Measurements from ENCODE around the gene AACS. TPM values are rescaled to one million over a fixed set of nuclear protein-coding genes. Genes with fewer than 3 reads are reported as not detected.
A peak's percentile ranks its signal among the peaks of the same experiment; 100 is the strongest.

AACS gene
- total and polyA plus RNA-seq, 9 donors, result 7.5 to 37.8 (median 14.2) TPM

- Histone ChIP-seq H3K27ac (no peak overlapping the region), H3K4me1 (ENCODE audit: insufficient read depth) (peaks cover 2% of the 10 kb centered on the region), H3K36me3 (no peaks in the 10 kb centered on the region), H3K9me3 (no peaks in the 10 kb centered on the region), H3K27me3 (no peaks in the 10 kb centered on the region), H3K4me3 (no peak overlapping the region)
- intact Hi-C loops (cut with DNase I), result no loop called here
- no peak for DNase-seq
- TF ChIP-seq CTCF (IDR thresholded peaks at IDR 0.05) (no peak), POLR2A (IDR thresholded peaks at IDR 0.05) (no peak), EP300 (IDR thresholded peaks at IDR 0.05) (no peak)
- 65 to 78% (median 70%) methylated on average over 3 of the region's 3 CpGs for WGBS, 3 donors
Observed at GRCh38 chr12:125180144-125180543, 114.9 kb downstream of the AACS start.

- 75 to 95% (median 84%) methylated on average over 1 of the region's 1 CpG for WGBS, 3 donors
- H3K27me3 ChIP-seq, result no peaks in the 10 kb centered on the region
- TF ChIP-seq EP300 (IDR thresholded peaks at IDR 0.05) (no peak), CTCF (IDR thresholded peaks at IDR 0.05) (no peak), POLR2A (IDR thresholded peaks at IDR 0.05) (no peak)
- H3K4me1 ChIP-seq (ENCODE audit: insufficient read depth), result peaks cover 4% of the 10 kb centered on the region
- intact Hi-C loops (cut with DNase I), result no loop called here
- no peak overlapping the region for H3K4me3 ChIP-seq
- no peaks in the 10 kb centered on the region for H3K9me3 ChIP-seq
- H3K36me3 ChIP-seq, result no peaks in the 10 kb centered on the region
- DNase-seq, result no peak
- no peak overlapping the region for H3K27ac ChIP-seq
Observed at GRCh38 chr12:125181107-125181506, 115.9 kb downstream of the AACS start.

GRCh38 chr12:125183187-125184067 lies 118.2 kb downstream of the AACS start:
- peak; percentile 57 to 86 (median 70) for TF ChIP-seq CTCF (IDR thresholded peaks at IDR 0.05)
- TF ChIP-seq EP300 (IDR thresholded peaks at IDR 0.05), result no peak
- no peak for TF ChIP-seq POLR2A (IDR thresholded peaks at IDR 0.05)
- peaks cover 9% of the 10 kb centered on the region for H3K4me1 ChIP-seq (ENCODE audit: insufficient read depth)
- no peak overlapping the region for H3K27ac ChIP-seq
- intact Hi-C loops (cut with DNase I), result no loop called here
- DNase-seq, result peak; percentile 34 to 81 (median 69)
- no peak overlapping the region for H3K4me3 ChIP-seq
- H3K27me3 ChIP-seq, result no peaks in the 10 kb centered on the region
- H3K9me3 ChIP-seq, result no peaks in the 10 kb centered on the region
- 3 to 5% (median 4%) methylated on average over 27 of the region's 27 CpGs for WGBS, 3 donors
- no peaks in the 10 kb centered on the region for H3K36me3 ChIP-seq

- intact Hi-C loops (cut with DNase I), result no loop called here
- H3K27me3 ChIP-seq, result no peaks in the 10 kb centered on the region
Observed at GRCh38 chr12:125184213-125184967, 119.2 kb downstream of the AACS start.

More at GRCh38 chr12:125184213-125184967, 119.2 kb downstream of the AACS start:
- Histone ChIP-seq H3K4me1 (ENCODE audit: insufficient read depth) (peaks cover 9% of the 10 kb centered on the region), H3K4me3 (no peak overlapping the region), H3K27ac (no peak overlapping the region), H3K36me3 (no peaks in the 10 kb centered on the region), H3K9me3 (no peaks in the 10 kb centered on the region)
- no peak for TF ChIP-seq CTCF (IDR thresholded peaks at IDR 0.05)
- no peak for TF ChIP-seq POLR2A (IDR thresholded peaks at IDR 0.05)
- TF ChIP-seq EP300 (IDR thresholded peaks at IDR 0.05), result no peak
- 26 to 41% (median 35%) methylated on average over 16 of the region's 16 CpGs for whole genome bisulfite sequencing, 3 donors
- no peak for DNase-seq
